Upper lobe of left lung (tissue), 6 donors: ENCODE data around the gene CRABP1. TPM values are rescaled to one million over a fixed set of nuclear protein-coding genes. Genes with fewer than 3 reads are reported as not detected.

Source experiments
- ATAC-seq, 2 donors: fragments of 200-7000 bp; cut with Tn5 transposase; one replicate each; pipeline ENCODE4 v1.9.1; 2022; ENCODE audit warnings: mild to moderate bottlenecking in 2 of 2, moderate library complexity in 2 of 2; ENCODE audit not compliant: low FRiP score in 2 of 2
- DNase-seq, 2 donors: peaks; one replicate each; pipeline ENCODE4 v3.0.0-alpha.2; 2019 to 2020
- H3K27ac ChIP-seq, 4 donors: fragments of 200-600 bp; sonication (generic); one replicate each; pipeline ENCODE4 v1.5.1; 2016 to 2019
- H3K27me3 ChIP-seq, 4 donors: fragments of 200-600 bp; sonication (generic); one replicate each; pipeline ENCODE4 v1.5.1; 2017 to 2019
- H3K36me3 ChIP-seq, 4 donors: fragments of 200-600 bp; sonication (generic); one replicate each; pipeline ENCODE4 v1.5.1; 2016 to 2019
- H3K4me1 ChIP-seq, 4 donors: fragments of 200-600 bp; sonication (generic); one replicate each; pipeline ENCODE4 v1.5.1; 2018 to 2019
- H3K4me3 ChIP-seq, 4 donors: fragments of 200-600 bp; sonication (generic); one replicate each; pipeline ENCODE4 v1.5.1; 2017 to 2019; ENCODE audit warnings: mild to moderate bottlenecking in 2 of 4, moderate library complexity in 1 of 4
- H3K9me3 ChIP-seq, 4 donors: fragments of 200-600 bp; sonication (generic); one replicate each; pipeline ENCODE4 v1.5.1; 2018 to 2019
- EP300 ChIP-seq, 4 donors: sonication (generic); formaldehyde crosslinking; IDR thresholded peaks; one replicate each; pipeline ENCODE4 v1.5.1; 2017; ENCODE audit warnings: antibody characterized with exemption in 4 of 4, control low read depth in 2 of 4
- POLR2A ChIP-seq, 4 donors: fragments of 450-650 bp; IDR thresholded peaks; one replicate each; pipeline ENCODE4 v1.5.1; 2016 to 2017; ENCODE audit warnings: antibody characterized with exemption in 4 of 4, mild to moderate bottlenecking in 2 of 4
- POLR2AphosphoS5 ChIP-seq, 2 donors: sonication (generic); formaldehyde crosslinking; IDR thresholded peaks; one replicate each; pipeline ENCODE4 v1.5.1; 2017; ENCODE audit warnings: antibody characterized with exemption in 2 of 2
- WGBS, 2 donors: methylation state at CpG; one replicate each; pipeline ENCODE4 v1.1.5; 2017 to 2018; 5-methylcytosine and 5-hydroxymethylcytosine counted together
- total RNA-seq, 6 donors: library from RNA; depleted of rRNA in 4 of 6; stranded (reverse); fragments of >200 nt in 4 of 6; gene quantifications; one replicate each; pipeline versions ENCODE4 v1.1.0 to v1.2.1, GENCODE V29; 2016 to 2021
- TF ChIP-seq, protein P1 (sequence below), 6 experiments: fragments of 450-650 bp in 4 of 6; fragments of 200-600 bp in 2 of 6; sonication (generic) in 2 of 6; IDR thresholded peaks; one replicate each; pipeline ENCODE4 v1.5.1; 2016 to 2019; ENCODE audit warnings: antibody characterized with exemption in 6 of 6
- donor health status: DM: no; HTN: no; CAD: no; lungs with moderate emphysema.
- donor health status: DM: no; HTN: yes; CAD: no; lungs with severe emphysema.

The CRABP1 gene
- total RNA-seq, 6 donors from 2014 or later, result 0.44 to 0.57 TPM; not detected in 4

DNA sequence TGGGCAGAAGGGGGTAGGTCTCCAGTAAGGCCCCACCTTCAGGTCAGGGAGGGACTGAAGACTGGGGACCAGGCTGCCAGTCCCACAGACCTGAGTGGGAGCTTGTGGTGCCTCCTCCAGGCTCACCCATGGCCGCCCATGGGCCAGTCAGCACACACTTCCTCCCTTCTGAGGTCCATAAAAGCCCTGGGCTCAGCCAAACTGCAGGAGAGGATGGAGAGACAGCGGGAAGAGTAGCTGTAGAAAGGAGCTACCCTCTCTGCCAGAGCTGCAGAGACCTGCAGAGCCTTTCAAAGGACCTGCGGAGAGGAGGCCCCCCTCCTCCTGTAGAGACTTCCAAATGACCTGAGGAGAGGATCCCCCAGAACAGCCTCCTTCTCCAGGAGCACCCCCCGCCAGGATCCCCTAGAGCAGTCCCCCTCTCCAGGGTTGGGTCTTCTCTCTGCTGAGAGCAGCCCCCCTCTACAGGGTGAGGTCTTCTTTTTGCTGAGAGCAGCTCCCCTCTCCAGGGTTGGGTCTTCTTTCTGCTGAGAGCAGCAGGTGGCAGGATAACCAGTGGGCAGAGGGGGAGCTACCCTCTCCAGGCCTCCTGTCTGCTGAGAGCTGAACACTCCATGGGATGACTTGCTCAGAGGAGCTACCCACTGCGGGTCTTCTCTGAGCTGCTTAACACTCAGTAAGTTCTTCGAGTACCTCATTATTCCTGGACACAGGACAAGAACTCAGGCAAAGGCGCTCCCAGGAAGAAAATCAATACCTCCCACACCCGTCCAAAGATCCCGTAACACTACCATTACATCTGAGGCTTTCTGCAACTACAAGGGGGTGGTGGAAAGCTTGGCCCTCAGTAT, 35.7 kb upstream of the CRABP1 start:
- TF ChIP-seq EP300 (IDR thresholded peaks at IDR 0.05) (no peak), POLR2AphosphoS5 (IDR thresholded peaks at IDR 0.05) (no peak), POLR2A (IDR thresholded peaks at IDR 0.05) (no peak)
- TF ChIP-seq, protein P1, sequence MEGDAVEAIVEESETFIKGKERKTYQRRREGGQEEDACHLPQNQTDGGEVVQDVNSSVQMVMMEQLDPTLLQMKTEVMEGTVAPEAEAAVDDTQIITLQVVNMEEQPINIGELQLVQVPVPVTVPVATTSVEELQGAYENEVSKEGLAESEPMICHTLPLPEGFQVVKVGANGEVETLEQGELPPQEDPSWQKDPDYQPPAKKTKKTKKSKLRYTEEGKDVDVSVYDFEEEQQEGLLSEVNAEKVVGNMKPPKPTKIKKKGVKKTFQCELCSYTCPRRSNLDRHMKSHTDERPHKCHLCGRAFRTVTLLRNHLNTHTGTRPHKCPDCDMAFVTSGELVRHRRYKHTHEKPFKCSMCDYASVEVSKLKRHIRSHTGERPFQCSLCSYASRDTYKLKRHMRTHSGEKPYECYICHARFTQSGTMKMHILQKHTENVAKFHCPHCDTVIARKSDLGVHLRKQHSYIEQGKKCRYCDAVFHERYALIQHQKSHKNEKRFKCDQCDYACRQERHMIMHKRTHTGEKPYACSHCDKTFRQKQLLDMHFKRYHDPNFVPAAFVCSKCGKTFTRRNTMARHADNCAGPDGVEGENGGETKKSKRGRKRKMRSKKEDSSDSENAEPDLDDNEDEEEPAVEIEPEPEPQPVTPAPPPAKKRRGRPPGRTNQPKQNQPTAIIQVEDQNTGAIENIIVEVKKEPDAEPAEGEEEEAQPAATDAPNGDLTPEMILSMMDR (IDR thresholded peaks at IDR 0.05), result no peak
- H3K36me3 ChIP-seq, result no peaks in the 10 kb centered on the region
- no peaks in the 10 kb centered on the region for H3K27me3 ChIP-seq
- no peak for DNase-seq
- 88 to 90% methylated on average over 7 to 9 of the region's 9 CpGs for WGBS, 2 donors
- H3K4me3 ChIP-seq, result no peak overlapping the region
- H3K4me1 ChIP-seq, result peaks cover 0 to 7% (median 0%) of the 10 kb centered on the region in 4 donors
- ATAC-seq, result no peak
- no peak overlapping the region for H3K27ac ChIP-seq
- H3K9me3 ChIP-seq, result no peaks in the 10 kb centered on the region

DNA sequence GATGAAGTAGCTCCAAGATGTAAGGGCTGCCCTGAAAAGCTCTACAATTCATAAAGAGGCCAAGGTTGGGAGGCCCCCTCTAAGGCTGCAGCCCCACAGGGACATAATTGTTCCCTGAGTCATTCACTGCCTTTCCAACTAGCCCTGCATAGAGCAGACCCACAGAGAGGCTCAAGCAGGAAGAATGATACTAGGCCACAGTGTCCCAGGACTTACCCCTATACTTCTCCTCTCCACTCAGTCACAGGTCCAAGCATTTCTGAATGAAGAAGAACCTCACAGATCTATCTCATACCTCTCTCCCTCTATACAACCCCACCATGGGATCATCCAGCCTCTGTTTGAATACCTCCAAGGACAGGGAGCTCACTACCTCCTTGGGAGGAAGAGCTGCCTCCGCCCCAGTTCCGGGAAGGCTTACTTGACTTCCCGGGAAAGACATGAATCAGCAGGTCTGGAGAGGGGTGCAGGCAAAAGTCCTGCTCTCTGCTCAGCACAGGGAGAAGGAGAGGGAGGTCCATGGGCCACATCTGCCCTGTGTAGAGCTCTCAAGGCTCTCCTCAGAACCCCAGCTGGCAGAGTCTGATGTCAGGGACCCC, 33.9 kb upstream of the CRABP1 start:
- Histone ChIP-seq H3K36me3 (no peaks in the 10 kb centered on the region), H3K9me3 (no peaks in the 10 kb centered on the region), H3K4me1 (peaks cover 0 to 7% (median 0%) of the 10 kb centered on the region in 4 donors), H3K27me3 (no peaks in the 10 kb centered on the region), H3K27ac (no peak overlapping the region), H3K4me3 (no peak overlapping the region)
- 66 to 72% methylated on average over 3 of the region's 3 CpGs for WGBS, 2 donors
- ATAC-seq, result peak in 1 of 2 donors; percentile 38
- DNase-seq, result no peak
- TF ChIP-seq POLR2A (IDR thresholded peaks at IDR 0.05), result no peak
- no peak for TF ChIP-seq POLR2AphosphoS5 (IDR thresholded peaks at IDR 0.05)
- TF ChIP-seq, protein P1 (IDR thresholded peaks at IDR 0.05), result no peak
- no peak for TF ChIP-seq EP300 (IDR thresholded peaks at IDR 0.05)

DNA sequence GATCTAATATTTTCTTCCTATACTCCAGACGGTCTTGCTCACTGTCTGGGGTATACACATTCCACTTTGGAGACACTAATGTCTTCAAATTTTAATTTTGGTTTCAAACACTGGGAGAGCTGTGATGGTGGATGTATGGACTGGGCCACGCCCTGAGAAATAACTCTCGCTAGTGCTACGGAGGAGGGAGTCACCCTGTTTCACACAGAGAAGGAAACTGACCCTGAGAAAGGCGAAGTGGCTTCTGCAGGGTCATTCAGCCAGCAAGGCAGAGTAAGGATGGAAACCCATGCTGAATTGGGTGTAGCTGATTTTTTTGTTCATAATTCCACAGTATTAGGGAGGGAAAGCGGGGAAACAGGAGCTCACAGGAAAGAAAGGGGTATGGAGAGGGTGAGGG, 32.2 kb upstream of the CRABP1 start:
- no peak overlapping the region for H3K4me3 ChIP-seq
- no peaks in the 10 kb centered on the region for H3K36me3 ChIP-seq
- no peaks in the 10 kb centered on the region for H3K27me3 ChIP-seq
- H3K9me3 ChIP-seq, result no peaks in the 10 kb centered on the region
- 60 to 62% methylated on average over 6 of the region's 6 CpGs for WGBS, 2 donors
- no peak overlapping the region for H3K27ac ChIP-seq
- DNase-seq (no peak), ATAC-seq (no peak)
- TF ChIP-seq POLR2AphosphoS5 (IDR thresholded peaks at IDR 0.05), result no peak
- TF ChIP-seq, protein P1 (IDR thresholded peaks at IDR 0.05), result no peak
- no peak for TF ChIP-seq EP300 (IDR thresholded peaks at IDR 0.05)
- no peak for TF ChIP-seq POLR2A (IDR thresholded peaks at IDR 0.05)
- H3K4me1 ChIP-seq, result peaks cover 0 to 7% (median 0%) of the 10 kb centered on the region in 4 donors

DNA sequence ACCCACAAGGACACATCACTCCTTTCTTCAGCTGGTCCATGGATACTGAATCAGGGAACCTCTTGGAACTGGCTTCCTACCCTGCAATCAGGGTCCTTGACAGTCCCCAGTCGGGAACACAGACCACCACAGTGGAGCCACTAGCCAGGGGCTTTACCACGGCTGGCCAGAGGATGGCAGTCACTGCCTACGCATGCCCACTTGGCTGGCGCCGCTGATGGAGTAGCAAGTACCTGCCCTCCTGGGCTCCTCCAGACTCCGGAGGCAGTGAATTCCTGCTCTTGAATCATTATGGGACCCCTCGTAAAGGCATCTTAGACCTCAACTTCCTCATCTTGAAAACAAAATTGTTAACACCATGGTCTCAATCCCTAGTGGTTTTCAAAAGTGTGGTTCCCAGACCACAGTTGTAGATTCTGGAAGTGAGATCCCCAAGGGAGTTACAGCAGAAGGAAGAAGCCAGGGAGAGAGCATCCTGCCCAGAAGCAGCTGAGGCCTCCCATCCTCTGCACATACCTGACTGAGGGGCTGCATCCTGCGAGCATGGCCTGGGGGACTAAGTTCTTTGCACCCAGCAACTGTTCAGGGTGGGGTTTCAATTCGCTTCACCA, 31.6 kb upstream of the CRABP1 start:
- no peaks in the 10 kb centered on the region for H3K36me3 ChIP-seq
- H3K4me3 ChIP-seq, result no peak overlapping the region
- H3K27me3 ChIP-seq, result no peaks in the 10 kb centered on the region
- 18 to 20% methylated on average over 5 to 9 of the region's 9 CpGs for WGBS, 2 donors
- no peak overlapping the region for H3K27ac ChIP-seq
- H3K9me3 ChIP-seq, result no peaks in the 10 kb centered on the region
- TF ChIP-seq POLR2AphosphoS5 (IDR thresholded peaks at IDR 0.05), result no peak
- TF ChIP-seq, protein P1 (IDR thresholded peaks at IDR 0.05), result peak; percentile 68 to 86 (median 76)
- DNase-seq, result peak; percentile 73 to 75
- peaks cover 0 to 7% (median 0%) of the 10 kb centered on the region in 4 donors for H3K4me1 ChIP-seq
- ATAC-seq, result peak; percentile 58 to 75
